Progenitor cell of endocrine pancreas (in vitro differentiated cells): ENCODE results near the gene ARF5. TPM values are rescaled to one million over a fixed set of nuclear protein-coding genes. Genes with fewer than 3 reads are reported as not detected.

Source experiments
- DNase-seq: peaks from one replicate; pipeline ENCODE4 v3.0.0; 2021; ENCODE audit warnings: low spot score; ENCODE audit not compliant: unreplicated experiment
- H3K27ac Mint-ChIP-seq: 2 replicates; pipeline ENCODE4 v1.8.0; 2021; ENCODE audit warnings: mild to moderate bottlenecking, moderate library complexity, mixed read lengths
- H3K27me3 Mint-ChIP-seq: 2 replicates; pipeline ENCODE4 v1.8.0; 2021; ENCODE audit warnings: mixed read lengths
- H3K36me3 Mint-ChIP-seq: 2 replicates; pipeline ENCODE4 v1.8.0; 2022; ENCODE audit warnings: mixed read lengths; ENCODE audit not compliant: insufficient read depth
- H3K4me1 Mint-ChIP-seq: 2 replicates; pipeline ENCODE4 v1.8.0; 2021; ENCODE audit warnings: low read depth, mixed read lengths
- H3K4me3 Mint-ChIP-seq: 2 replicates; pipeline ENCODE4 v1.8.0; 2021; ENCODE audit warnings: low read depth, mild to moderate bottlenecking, moderate library complexity, mixed read lengths
- H3K9me3 Mint-ChIP-seq: 2 replicates; pipeline ENCODE4 v1.8.0; 2021; ENCODE audit warnings: low read depth, mixed read lengths
- CTCF ChIP-seq: fragments of 200-600 bp; sonication (generic); IDR thresholded peaks from one replicate; pipeline ENCODE4 v1.5.0; 2021; ENCODE audit warnings: antibody characterized with exemption, mild to moderate bottlenecking; ENCODE audit not compliant: unreplicated experiment
- total RNA-seq: library from RNA; stranded (reverse); gene quantifications from 2 replicates; pipeline ENCODE4 v1.2.1, GENCODE V29; 2021

The ARF5 gene
- total RNA-seq, 1 donor from 2014 or later: 240 TPM

- H3K36me3 Mint-ChIP-seq: no peaks in the 10 kb centered on the region
- peaks cover 9% of the 10 kb centered on the region for H3K27me3 Mint-ChIP-seq
- DNase-seq: no peak
- no peaks in the 10 kb centered on the region for H3K9me3 Mint-ChIP-seq
- H3K4me3 Mint-ChIP-seq: no peak overlapping the region
- peaks cover 5% of the 10 kb centered on the region for H3K4me1 Mint-ChIP-seq
- no peak for TF ChIP-seq CTCF
- no peak overlapping the region for H3K27ac Mint-ChIP-seq
These were observed 44.2 kb downstream of the ARF5 start for GRCh38 chr7:127632276-127632910.

- peaks cover 14% of the 10 kb centered on the region for H3K27me3 Mint-ChIP-seq
- no peak for DNase-seq
- H3K9me3 Mint-ChIP-seq: no peaks in the 10 kb centered on the region
- H3K36me3 Mint-ChIP-seq: no peaks in the 10 kb centered on the region
- TF ChIP-seq CTCF: no peak
- peaks cover 4% of the 10 kb centered on the region for H3K4me1 Mint-ChIP-seq
- no peak overlapping the region for H3K4me3 Mint-ChIP-seq
- H3K27ac Mint-ChIP-seq: no peak overlapping the region
These were observed 47.6 kb downstream of the ARF5 start for GRCh38 chr7:127635659-127636285.

GRCh38 chr7:127638197-127638596, 50.0 kb downstream of the ARF5 start:
- no peak for TF ChIP-seq CTCF
- no peak overlapping the region for H3K4me3 Mint-ChIP-seq
- H3K27ac Mint-ChIP-seq: no peak overlapping the region
- H3K4me1 Mint-ChIP-seq: peaks cover 11% of the 10 kb centered on the region
- no peaks in the 10 kb centered on the region for H3K36me3 Mint-ChIP-seq
- H3K27me3 Mint-ChIP-seq: peaks cover 11% of the 10 kb centered on the region
- DNase-seq: no peak
- no peaks in the 10 kb centered on the region for H3K9me3 Mint-ChIP-seq

Other genes starting within 250 kb of the ARF5 start
- 27.5 and 28.2 TPM in 2 replicates for gene ZNF800, start 195.7 kb upstream of the ARF5 start, total RNA-seq
- 17.4 and 17.5 TPM in 2 replicates for gene GCC1, start 2.8 kb upstream of the ARF5 start, total RNA-seq
- 2.2 and 3.4 TPM in 2 replicates for gene FSCN3, start 5.3 kb downstream of the ARF5 start, total RNA-seq
- gene PAX4, start 29.7 kb downstream of the ARF5 start, total RNA-seq: 23.6 and 25.1 TPM in 2 replicates
- gene SND1, start 63.8 kb downstream of the ARF5 start, total RNA-seq: 213 and 237 TPM in 2 replicates